NCI-H2227 (cell line): ENCODE data around the gene TMEM186.
A peak's percentile ranks its signal among the peaks of the same experiment; 100 is the strongest.
"Not testable (repeated sequence)": the region's sequence is repeated elsewhere in the genome, so short reads cannot be mapped to it uniquely, and the experiment has no call there.

Experiments used
- DNase-seq: peaks from one replicate; lab custom pipeline; 2025; ENCODE audit not compliant: unreplicated experiment; lab: John Stamatoyannopoulos, UW

Gene TMEM186, protein sequence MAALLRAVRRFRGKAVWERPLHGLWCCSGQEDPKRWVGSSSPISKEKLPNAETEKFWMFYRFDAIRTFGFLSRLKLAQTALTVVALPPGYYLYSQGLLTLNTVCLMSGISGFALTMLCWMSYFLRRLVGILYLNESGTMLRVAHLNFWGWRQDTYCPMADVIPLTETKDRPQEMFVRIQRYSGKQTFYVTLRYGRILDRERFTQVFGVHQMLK

GRCh38 chr16:8797364-8798173 lies at the start of gene TMEM186, which contains the start of gene PMM2:
TSS of gene TMEM186 (minus strand) at chr16:8797639. CDS start at chr16:8797614, 25 bp downstream.
TSS of gene PMM2 (plus strand) at chr16:8797839. CDS start at chr16:8797883, 44 bp downstream.
- DNase-seq: peak; percentile 98

DNA sequence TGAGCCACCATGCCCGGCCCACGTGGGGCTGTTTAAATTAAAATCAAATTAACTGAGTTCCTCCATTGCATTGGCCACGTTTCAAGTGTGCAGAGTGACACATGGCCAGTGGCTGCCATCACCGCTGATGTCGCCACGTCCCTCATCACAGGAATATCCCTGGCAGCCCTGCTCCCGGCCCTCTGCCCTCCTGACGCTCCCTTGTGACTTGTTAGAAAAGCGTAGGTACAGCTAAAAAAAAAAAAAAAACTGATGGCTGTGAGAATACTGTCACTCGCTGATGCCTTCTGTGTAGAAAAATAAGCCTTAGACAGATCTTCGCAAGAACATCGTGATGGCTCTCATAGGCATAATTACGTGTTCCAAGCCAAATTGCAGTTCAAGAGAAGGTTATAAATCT lies 49.7 kb upstream of the TMEM186 start:
- peak; percentile 32 for DNase-seq

GRCh38 chr16:8846401-8846932 lies 49.0 kb upstream of the TMEM186 start:
- DNase-seq: no peak

GRCh38 chr16:8845699-8846298 lies 48.4 kb upstream of the TMEM186 start:
- DNase-seq: no peak

GRCh38 chr16:8843296-8843695 lies 45.9 kb upstream of the TMEM186 start:
- not testable (repeated sequence) for DNase-seq

- not testable (repeated sequence) for DNase-seq
These were observed 44.6 kb upstream of the TMEM186 start for GRCh38 chr16:8842016-8842415.

GRCh38 chr16:8837594-8837993 lies 40.2 kb upstream of the TMEM186 start:
- DNase-seq: not testable (repeated sequence)

DNA sequence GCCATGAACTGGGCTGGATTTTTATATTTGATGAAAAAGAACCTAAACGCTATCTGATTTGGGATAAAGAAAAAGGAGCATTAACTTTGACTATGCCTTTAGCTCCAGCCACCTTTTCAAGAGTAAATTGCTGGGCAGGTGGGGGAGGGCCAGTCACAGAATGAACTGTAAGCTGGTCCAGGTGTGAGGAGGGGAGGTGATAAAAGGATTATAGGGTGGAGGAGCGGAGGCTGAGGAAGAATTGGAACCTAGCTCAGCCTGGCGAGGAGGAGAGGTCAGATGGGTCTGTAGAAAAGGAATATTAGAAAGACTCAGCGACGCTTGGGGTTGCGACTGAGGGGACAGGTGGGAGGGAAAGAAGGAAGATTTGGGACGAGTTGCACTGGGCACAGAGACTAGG lies 39.4 kb upstream of the TMEM186 start:
- DNase-seq: not testable (repeated sequence)

DNA sequence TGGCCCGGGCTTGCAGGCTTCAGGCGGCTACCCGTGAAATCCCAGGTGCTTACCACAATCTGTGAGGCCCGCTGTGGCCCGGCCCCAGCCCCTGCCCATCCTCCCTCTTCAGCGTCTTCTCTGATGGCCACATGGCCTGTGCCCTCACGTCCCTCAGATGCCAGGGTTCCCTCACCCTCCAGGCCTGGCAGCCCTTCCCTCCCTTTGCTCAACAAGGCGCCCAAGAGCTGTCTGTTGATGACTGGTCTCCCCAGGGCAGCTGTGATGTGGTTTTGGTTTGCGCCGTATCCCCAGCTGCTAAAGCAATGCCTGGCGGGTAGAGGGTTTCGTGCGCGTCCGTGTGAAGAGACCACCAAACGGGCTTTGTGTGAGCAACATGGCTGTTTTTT lies 35.3 kb upstream of the TMEM186 start:
- DNase-seq: no peak

DNA sequence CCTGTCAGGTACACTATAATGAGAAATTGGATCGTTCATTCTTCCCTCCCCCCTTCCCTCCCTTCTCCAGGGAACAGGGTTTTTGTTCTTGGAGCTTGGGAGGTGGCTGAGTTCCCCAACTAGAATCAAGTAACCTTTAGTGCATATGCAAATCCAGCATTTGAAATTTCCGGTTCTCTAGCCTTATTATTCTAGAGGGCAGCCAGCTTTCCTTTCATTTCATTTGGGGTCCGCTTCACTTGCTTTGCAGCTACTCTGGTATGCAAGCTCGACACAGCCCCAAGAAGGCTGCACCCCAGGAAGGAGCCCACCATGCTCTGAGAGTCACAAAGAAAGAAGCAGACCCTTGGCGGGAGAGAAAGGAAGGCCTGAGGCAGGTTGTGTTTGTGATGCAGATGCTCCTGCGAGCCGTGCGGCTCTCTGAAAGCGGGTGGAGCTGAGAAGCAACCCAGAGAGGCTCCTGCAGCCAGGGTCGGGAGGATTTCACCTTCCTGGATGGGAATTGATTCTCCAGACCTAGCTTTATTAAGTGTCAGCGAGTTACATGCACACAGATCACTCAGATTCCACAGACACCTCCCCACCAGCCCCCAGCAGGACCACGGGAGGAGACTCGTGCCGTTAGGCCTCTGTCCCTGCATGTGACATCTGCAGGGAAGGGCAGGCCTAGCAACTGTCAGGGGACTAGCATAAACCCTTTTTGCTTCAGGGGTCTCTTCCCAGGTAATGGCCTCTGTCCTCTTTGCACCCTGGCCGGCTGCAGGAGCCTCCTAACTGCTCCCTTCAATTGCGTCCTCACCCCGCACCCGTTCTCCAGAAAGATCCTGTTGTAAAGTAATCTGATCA lies 34.7 kb upstream of the TMEM186 start:
- DNase-seq: no peak

DNA sequence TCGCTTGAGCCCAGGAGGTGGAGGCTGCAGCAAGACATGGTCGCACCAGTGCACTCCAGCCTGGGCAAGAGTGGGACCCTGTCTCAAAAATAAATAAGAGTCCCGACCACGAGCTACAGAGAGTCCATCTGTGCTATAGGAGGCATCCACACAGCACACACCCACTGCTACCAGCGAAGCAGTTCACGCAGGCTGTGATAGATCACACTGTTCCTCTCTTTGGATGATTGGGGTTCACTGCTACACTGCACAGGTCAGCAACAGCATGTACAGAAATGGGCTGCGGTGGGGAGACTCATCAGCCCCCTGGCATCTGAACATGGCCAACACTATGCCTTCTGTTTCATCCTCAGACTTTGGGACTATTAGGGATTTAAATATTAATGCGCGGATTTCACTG lies 34.0 kb upstream of the TMEM186 start:
- DNase-seq: no peak

DNA sequence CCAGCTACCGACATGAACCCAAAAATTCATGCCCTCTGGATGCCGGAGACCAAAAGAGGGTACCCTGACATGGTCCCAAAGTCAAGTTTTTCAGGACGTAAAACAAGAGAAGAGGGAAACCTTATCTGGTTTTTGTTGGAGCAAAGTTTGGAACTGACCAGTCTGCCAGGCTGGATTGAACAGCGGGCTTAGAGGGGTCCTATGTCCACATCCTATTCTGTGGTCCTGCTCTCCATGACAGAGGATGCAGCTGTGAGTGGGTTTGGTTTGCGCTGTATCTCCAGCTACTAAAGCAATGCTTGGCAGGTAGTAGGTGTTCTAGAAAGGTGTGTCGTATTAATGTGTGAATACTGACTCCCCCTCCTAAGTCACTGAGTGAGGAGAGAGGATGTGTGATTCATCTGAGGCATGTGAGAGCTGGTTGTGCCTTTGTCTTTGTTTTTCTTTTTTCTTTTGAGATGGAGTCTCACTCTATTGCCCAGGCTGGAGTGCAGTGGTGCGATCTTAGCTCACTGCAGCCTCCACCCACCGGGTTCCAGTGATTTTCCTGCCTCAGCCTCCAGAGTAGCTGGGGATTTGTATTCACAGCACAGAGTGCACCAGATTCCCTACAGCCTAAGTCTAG lies 31.2 kb upstream of the TMEM186 start:
- no peak for DNase-seq

DNA sequence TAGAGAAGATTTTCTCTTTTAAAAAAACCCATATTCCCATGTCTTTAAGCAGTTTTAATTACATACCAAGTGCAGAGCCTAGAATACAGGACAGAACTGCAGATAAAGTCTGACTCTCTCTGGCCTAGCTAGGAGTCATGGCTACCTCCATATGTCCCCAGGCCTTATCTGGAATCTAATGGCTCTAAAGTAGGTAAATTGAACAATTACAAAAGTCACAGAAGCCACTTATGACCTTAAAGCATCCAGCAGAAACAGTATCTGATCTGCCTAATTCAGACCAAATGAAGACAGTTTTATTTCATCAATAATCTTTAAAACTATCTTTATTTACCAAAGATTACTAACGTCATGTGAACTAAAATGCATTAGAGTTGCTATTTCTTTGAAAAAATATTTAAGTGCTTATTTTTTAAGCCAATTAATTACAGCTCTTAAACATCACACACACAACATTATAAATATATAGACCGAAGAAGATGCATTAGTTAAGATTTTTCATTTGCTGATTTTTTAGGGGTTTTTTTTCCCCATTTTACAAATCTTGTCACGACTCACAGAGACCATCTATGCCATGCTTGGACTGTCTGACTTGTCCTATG lies 28.9 kb upstream of the TMEM186 start:
- DNase-seq: no peak

- DNase-seq: no peak
These were observed 25.0 kb upstream of the TMEM186 start for GRCh38 chr16:8822403-8822802.

DNA sequence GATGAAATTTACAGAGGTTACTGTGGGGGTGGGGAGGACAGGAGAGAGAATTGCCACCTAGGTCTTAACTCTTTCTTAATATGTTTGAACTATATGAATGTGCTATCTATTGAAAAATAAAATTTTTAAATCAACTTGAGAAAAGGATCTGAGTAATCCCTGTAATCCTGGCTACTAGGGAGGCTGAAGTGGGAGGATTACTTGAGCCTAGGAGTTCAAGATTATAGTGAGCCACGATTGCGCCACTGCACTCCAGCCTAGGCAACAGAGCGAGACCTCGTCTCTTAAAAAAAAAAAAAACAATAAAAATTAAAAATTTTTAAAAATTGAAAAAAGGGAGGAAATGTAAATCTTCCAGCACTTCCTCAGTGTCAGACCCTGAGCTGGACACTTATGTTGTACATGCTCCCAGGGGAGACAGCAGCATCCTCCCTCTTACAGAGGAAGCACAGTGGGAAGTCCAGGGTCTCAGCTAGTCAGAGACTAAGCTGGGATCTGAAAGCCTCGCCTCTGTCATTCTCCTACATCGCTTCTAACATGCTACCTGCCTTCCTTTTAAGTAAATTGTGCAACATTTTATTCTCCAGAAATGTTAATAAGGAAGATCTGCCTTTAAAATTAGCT lies 22.1 kb upstream of the TMEM186 start:
- no peak for DNase-seq

DNA sequence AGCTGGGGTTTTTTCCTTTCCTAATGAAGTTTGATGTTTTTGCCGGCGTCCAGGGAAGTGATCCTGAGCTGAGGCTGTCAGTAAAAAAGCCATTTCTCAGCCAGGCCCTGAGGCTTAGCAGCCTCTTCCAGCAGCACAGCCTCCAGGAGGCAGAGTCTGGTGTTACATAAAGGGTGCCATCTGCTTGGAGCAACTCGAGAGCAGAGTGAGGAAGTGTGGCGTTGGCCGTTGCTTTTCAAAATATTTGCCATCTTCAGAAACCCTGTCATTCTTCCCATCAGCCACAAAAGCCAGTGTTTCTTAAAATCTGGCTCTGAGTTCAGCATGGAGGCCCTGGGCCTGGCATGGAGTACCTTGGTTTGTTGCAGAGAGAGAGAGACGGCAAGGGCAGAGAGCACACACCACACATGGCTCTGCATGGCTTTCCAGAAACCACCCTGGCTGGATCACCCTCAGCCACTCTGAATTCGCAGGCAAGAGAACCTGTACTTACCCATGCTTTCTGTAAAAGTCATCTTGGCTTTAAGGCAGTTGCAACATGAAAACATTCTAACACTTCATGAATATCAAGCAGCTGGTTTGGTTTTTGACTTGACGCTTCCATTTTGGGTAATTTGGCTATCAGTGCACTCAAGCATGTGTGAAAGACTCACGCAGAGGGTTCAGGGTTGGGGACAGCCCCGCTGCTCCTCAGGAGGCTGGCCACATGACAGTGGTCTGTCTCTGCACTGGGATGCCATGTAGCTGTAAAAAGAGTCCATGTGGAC lies 21.2 kb upstream of the TMEM186 start:
- no peak for DNase-seq

DNA sequence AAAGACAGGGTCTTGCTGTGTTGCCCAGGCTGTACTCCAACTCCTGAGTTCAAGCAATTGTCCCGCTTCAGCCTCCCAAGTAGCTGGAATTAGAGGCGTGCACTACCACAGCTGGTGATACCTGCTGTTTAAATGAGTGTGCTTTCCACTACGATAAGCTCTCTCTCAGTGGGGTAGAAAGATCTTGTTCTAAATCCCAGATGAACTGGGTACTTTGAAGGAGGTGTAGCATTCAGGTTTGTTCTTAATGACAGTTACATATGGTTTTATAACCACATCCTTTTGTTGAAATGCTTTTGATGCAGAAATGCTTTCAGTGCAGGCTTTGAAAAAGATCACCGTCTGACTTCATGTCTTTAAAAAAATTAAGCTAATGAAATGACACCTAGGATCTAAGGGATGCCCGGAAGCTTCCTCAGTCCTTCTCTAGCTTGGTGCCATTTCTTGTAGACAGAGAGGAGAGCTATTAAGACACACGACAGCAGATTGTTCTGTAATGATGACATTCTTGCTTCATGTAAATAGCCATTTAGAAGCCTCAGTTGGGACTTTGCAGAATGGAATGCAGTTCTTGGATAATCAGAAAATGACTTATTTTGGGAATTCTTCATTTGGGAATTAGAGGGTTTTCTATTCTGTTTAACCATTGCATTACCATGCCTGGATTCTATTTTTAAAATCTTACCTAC lies 19.7 kb upstream of the TMEM186 start:
- no peak for DNase-seq

- no peak for DNase-seq
These were observed 16.8 kb upstream of the TMEM186 start for GRCh38 chr16:8814095-8814806.
